GM19023 (cell line): ENCODE results near the gene AFAP1L1.
"Not testable (repeated sequence)": the region's sequence is repeated elsewhere in the genome, so short reads cannot be mapped to it uniquely, and the experiment has no call there.

ENCODE experiments used
- ATAC-seq: cut with Tn5 transposase; IDR thresholded peaks from one replicate; pipeline ENCODE4 v1.9.1; 2021; ENCODE audit warnings: mild to moderate bottlenecking, moderate library complexity; ENCODE audit not compliant: unreplicated experiment

AFAP1L1 gene

GRCh38 chr5:149260761-149261160 lies 10.9 kb upstream of the AFAP1L1 start:
- ATAC-seq: no peak

GRCh38 chr5:149261246-149261645 lies 10.4 kb upstream of the AFAP1L1 start:
- no peak for ATAC-seq

- ATAC-seq: no peak
Measured at GRCh38 chr5:149262315-149262714, 9.3 kb upstream of the AFAP1L1 start.

- peak; percentile 92 for ATAC-seq
Measured at GRCh38 chr5:149264439-149265067, 7.1 kb upstream of the AFAP1L1 start.

GRCh38 chr5:149265068-149265465 lies 6.6 kb upstream of the AFAP1L1 start:
- no peak for ATAC-seq

GRCh38 chr5:149265597-149265996 lies 6.1 kb upstream of the AFAP1L1 start:
- ATAC-seq: no peak

GRCh38 chr5:149267241-149267973 lies 4.3 kb upstream of the AFAP1L1 start:
- ATAC-seq: no peak

GRCh38 chr5:149268928-149269557 lies 2.6 kb upstream of the AFAP1L1 start:
- ATAC-seq: no peak

GRCh38 chr5:149271195-149271715 lies 404 bp upstream of the AFAP1L1 start:
- no peak for ATAC-seq

- ATAC-seq: not testable (repeated sequence)
Measured at GRCh38 chr5:149272781-149273180, 1.1 kb downstream of the AFAP1L1 start.

- no peak for ATAC-seq
Measured at GRCh38 chr5:149273237-149273636, 1.6 kb downstream of the AFAP1L1 start.

GRCh38 chr5:149273950-149274349 lies 2.3 kb downstream of the AFAP1L1 start:
- ATAC-seq: no peak

GRCh38 chr5:149274939-149275338 lies 3.3 kb downstream of the AFAP1L1 start:
- ATAC-seq: no peak

- ATAC-seq: no peak
Measured at GRCh38 chr5:149277801-149278200, 6.1 kb downstream of the AFAP1L1 start.

- ATAC-seq: no peak
Measured at GRCh38 chr5:149278451-149279210, 7.0 kb downstream of the AFAP1L1 start.

GRCh38 chr5:149279661-149280060 lies 8.0 kb downstream of the AFAP1L1 start:
- no peak for ATAC-seq

- ATAC-seq: no peak
Measured at GRCh38 chr5:149280124-149280523, 8.5 kb downstream of the AFAP1L1 start.

- no peak for ATAC-seq
Measured at GRCh38 chr5:149280802-149281201, 9.1 kb downstream of the AFAP1L1 start.

- no peak for ATAC-seq
Measured at GRCh38 chr5:149282027-149282965, 10.6 kb downstream of the AFAP1L1 start.

- ATAC-seq: no peak
Measured at GRCh38 chr5:149282966-149283332, 11.3 kb downstream of the AFAP1L1 start.
